ENCODE results near the gene GFRA1.

Gene GFRA1

DNA sequence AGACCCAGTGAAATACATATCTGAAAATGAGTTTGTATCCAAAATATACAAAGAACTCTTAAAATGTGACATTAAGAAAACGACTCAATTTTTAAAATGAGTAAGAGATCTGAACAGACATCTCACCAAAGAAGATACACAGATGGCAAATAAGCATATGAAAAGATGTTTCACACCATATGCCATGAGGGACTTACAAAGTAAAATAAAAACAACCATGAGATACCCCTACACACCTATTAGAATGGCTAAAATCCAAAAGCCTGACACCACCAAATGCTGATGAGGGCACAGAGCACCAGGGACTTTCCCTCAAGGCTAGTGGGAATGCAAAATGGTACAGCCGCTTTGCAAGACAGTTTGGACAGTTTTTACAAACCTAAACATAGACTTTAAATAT, 27.9 kb downstream of the GFRA1 start:
- TF ChIP-seq, protein P1, sequence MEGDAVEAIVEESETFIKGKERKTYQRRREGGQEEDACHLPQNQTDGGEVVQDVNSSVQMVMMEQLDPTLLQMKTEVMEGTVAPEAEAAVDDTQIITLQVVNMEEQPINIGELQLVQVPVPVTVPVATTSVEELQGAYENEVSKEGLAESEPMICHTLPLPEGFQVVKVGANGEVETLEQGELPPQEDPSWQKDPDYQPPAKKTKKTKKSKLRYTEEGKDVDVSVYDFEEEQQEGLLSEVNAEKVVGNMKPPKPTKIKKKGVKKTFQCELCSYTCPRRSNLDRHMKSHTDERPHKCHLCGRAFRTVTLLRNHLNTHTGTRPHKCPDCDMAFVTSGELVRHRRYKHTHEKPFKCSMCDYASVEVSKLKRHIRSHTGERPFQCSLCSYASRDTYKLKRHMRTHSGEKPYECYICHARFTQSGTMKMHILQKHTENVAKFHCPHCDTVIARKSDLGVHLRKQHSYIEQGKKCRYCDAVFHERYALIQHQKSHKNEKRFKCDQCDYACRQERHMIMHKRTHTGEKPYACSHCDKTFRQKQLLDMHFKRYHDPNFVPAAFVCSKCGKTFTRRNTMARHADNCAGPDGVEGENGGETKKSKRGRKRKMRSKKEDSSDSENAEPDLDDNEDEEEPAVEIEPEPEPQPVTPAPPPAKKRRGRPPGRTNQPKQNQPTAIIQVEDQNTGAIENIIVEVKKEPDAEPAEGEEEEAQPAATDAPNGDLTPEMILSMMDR (IDR thresholded peaks at IDR 0.05; ENCODE audit: borderline replicate concordance, insufficient read depth, low read depth, low read length): no peak
- H3K4me3 ChIP-seq (ENCODE audit: low read depth, low read length): no peak overlapping the region

DNA sequence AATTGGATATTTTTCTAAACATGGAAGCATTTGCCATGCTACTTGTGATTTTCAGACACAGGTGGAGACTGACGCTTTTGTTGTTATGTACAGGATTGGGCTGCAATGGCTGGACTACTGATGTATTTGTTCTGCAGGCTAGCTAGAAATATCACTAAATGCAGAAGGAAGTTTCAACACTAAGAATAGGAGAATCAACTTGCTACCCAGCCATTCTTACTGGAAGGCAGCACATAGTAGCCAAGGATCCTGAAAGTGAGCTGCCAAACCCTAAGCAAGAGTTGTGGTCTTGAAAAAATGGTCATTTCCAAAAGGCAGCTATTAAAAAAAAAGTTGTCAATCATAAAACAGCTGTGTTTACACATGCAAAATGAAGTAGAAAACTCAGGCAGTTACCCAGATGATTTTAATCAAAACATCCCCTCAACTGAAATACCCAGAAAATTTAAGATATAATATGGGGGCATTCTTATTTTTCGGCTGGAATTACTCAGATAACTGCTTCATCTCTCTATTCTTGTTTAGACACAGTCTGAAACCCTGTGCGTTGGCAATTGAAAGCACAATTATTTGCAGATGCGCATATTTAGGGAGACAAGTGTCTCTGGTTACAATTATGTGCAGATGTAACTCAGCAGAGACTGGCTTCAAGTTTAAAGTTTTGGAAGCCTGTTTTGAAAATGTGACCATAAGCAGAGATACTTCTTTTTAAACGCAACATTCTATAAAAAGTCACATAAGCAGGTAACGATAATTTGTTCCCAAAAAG, 31.2 kb downstream of the GFRA1 start:
- no peak overlapping the region for H3K4me3 ChIP-seq (ENCODE audit: low read depth, low read length)
- TF ChIP-seq, protein P1 (IDR thresholded peaks at IDR 0.05; ENCODE audit: borderline replicate concordance, insufficient read depth, low read depth, low read length): no peak

DNA sequence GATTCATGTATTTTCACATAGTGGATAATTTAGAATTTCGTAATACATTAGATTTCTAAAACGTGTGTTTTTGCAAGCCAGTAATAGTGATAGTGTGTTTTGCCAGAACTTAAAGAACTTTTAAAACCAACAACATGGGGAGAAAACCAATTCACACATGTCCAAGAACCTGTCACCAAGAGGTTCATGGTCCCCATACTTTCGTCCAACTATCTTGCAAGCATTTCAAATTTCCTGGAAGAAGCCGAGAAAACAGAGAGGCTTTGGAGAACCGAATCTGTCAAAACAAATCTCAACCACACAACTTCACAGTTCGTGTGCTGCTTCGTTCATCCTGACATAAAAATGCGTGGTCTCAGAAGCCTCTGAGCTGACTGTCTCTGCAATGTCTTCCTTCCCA, 31.9 kb downstream of the GFRA1 start:
- TF ChIP-seq, protein P1 (IDR thresholded peaks at IDR 0.05; ENCODE audit: borderline replicate concordance, insufficient read depth, low read depth, low read length): no peak
- no peak overlapping the region for H3K4me3 ChIP-seq (ENCODE audit: low read depth, low read length)

DNA sequence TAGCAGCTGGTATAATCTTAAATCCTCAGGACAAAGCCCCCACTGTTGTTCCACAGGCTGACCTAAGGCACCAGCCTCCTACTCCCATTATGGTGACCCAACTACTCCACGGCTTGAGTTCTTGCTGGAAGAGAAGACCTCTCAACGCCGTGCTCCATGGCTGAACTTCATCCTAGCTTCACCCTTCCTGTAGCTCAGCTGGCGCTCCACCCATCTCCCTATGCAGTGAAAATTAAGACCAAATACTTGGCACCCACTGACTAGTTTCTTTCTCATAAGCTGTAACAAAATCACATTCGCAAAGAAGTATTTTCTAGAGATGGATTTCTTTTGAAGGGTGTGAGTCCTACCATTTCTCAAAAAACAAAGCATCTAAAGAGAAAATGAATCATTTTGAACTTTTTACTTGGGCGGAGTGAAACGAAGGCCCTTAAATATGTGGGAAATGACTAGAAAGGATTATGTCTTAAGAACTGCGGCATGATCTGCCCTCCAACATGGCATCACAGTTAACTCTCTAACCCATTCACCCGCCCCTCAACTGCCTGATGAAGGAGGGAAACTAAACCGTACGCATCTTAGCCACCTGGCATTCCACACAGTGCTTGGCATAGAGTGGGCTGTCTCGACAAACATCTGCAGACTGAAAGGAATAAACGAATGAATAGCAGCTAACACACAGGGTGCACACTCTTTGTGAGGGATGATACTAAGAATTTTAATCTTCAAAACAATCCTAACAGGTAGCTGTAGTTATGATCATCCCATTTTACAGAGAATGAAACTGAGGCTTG, 32.7 kb downstream of the GFRA1 start:
- TF ChIP-seq, protein P1 (IDR thresholded peaks at IDR 0.05; ENCODE audit: borderline replicate concordance, insufficient read depth, low read depth, low read length): no peak
- no peak overlapping the region for H3K4me3 ChIP-seq (ENCODE audit: low read depth, low read length)

DNA sequence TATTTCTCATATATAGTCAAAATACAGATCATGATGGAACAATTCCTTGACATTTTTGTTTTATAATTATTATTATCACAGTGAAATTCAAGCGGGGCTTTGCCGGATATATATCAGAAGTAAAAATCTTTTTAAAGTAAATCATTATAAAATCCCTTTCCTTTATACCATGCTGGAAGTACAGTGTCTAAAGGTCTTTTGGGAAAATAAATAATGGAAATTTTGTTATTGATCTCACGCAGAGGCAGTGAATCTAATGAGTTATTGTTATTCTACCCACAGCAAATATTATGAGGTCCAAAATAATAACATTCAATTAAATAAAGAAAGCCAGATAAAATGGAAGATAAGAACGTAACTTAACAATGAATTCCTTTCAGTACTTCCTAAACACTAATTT, 33.8 kb downstream of the GFRA1 start:
- TF ChIP-seq, protein P1 (IDR thresholded peaks at IDR 0.05; ENCODE audit: borderline replicate concordance, insufficient read depth, low read depth, low read length): no peak
- no peak overlapping the region for H3K4me3 ChIP-seq (ENCODE audit: low read depth, low read length)

DNA sequence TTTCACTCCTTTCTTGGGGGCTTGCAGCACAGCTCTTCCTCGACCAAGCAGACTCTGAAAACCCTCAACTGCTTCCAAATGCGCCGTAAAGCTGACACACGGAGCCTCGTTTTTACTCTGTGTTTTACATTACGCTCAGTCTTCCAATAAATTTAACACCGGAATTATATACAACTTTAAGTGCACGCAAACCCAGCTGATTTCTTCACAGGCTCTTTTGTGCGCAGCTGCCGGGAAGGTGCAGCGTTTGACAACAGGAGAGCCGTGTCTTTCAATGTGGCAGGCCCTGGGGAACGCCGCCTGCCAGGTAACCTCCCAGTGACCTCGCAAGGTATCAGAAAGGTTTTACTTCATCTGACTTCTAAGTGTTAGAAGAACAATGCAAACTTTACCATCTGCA, 35.0 kb downstream of the GFRA1 start:
- TF ChIP-seq, protein P1 (IDR thresholded peaks at IDR 0.05; ENCODE audit: borderline replicate concordance, insufficient read depth, low read depth, low read length): no peak

More for the DNA sequence above, 35.0 kb downstream of the GFRA1 start:
- no peak overlapping the region for H3K4me3 ChIP-seq (ENCODE audit: low read depth, low read length)

Measured in GM12875 (cell line).